Activated T-helper 1 cell treated with anti-CD3 and anti-CD28 coated beads, Interleukin-12 subunit alpha, Interleukin-12 subunit beta, Interleukin-2, Interleukin-4 antibody, amounts not matched to agents 30 ng/mL and 10 ng/mL and 1 ng/mL, durations not matched to agents 14 hours and 24 hours and 36 hours (primary cell): ENCODE data around the gene DPRX. TPM values are rescaled to one million over a fixed set of nuclear protein-coding genes. Genes with fewer than 3 reads are reported as not detected.

Experiments
- DNase-seq: peaks from one replicate; pipeline ENCODE4 v3.0.0; 2021; ENCODE audit warnings: low spot score
- H3K27ac Mint-ChIP-seq: one replicate; pipeline ENCODE4 v1.8.0; 2021; ENCODE audit warnings: mild to moderate bottlenecking, mixed read lengths
- H3K27me3 Mint-ChIP-seq: one replicate; pipeline ENCODE4 v1.8.0; 2022; ENCODE audit warnings: mild to moderate bottlenecking, moderate library complexity, mixed read lengths; ENCODE audit not compliant: insufficient read depth
- H3K36me3 Mint-ChIP-seq: one replicate; pipeline ENCODE4 v1.8.0; 2021; ENCODE audit warnings: low read depth, mixed read lengths
- H3K4me1 Mint-ChIP-seq: one replicate; pipeline ENCODE4 v1.8.0; 2021; ENCODE audit warnings: low read depth, mixed read lengths
- H3K4me3 Mint-ChIP-seq: one replicate; pipeline ENCODE4 v1.8.0; 2021; ENCODE audit warnings: mild to moderate bottlenecking, moderate library complexity, mixed read lengths
- H3K9me3 Mint-ChIP-seq: one replicate; pipeline ENCODE4 v1.8.0; 2021; ENCODE audit warnings: mixed read lengths
- intact Hi-C: fragments of 100-400 bp; cut with micrococcal nuclease; formaldehyde crosslinking; loops from one replicate; pipeline ENCODE4 v1.15.1; 2024
- total RNA-seq: library from RNA; stranded (reverse); gene quantifications from 2 replicates; pipeline ENCODE4 v1.2.3, GENCODE V29; 2022

Gene DPRX
- total RNA-seq, 1 donor from 2014 or later, result not detected

DNA sequence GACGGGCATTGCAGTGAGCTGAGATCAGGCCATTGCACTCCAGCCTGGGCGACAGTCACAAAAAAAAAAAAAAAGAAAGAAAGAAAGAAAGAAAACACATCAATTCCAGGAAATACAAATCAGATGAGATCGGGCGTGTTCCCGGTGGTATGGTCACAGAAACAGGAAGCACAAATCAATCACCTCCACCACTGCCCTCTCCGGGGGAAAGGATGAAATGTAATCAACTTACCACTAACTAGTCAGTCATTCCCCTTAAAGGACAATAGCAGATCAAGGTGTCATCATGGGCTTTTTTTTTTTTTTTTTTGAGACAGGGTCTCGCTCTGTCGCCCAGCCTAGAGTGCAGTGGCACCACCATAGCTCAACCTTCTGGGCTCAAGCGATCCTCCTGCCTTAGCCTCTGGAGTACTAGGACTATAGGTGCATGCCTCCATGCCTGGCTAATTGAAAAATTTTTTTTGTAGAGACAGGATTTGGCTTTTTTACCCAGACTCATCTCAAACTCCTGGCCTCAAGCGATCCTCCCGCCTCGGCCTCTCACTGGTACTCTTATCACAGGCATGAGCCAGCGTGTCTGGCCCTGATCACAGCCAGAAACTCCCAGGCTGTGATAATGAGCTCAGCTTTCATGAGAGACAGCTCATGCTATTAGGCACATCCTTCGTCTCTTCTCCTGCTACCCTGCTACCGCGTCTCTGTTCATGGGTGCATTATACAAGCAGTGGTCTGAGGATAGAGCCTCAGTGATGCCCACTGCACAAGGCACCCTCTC, 6.8 kb upstream of the DPRX start:
- H3K4me1 Mint-ChIP-seq, result no peaks in the 10 kb centered on the region
- H3K4me3 Mint-ChIP-seq, result no peak overlapping the region
- intact Hi-C loops, result no loop called here
- H3K27ac Mint-ChIP-seq, result no peak overlapping the region
- H3K9me3 Mint-ChIP-seq, result peaks cover 29% of the 10 kb centered on the region
- H3K27me3 Mint-ChIP-seq, result no peaks in the 10 kb centered on the region
- H3K36me3 Mint-ChIP-seq, result no peaks in the 10 kb centered on the region
- no peak for DNase-seq

DNA sequence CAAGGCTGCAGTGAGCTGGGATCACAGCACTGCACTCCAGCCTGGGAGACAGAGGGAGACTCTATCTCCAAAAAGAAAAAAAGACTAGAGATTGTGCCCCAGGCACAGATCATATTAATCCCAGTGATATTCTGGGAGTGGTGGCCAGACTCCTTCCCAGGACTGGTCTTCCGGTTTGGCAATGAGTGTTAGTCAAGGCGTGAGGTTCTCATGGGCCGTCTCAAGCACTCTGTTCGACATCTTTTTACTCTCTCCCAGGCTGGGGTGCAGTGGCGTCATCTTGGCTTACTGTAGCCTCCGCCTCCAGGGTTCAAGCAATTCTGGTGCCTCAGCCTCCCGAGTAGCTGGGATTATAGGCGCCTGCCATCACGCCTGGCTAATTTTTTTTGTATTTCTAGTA, 5.3 kb upstream of the DPRX start:
- Mint-ChIP-seq H3K4me1 (no peaks in the 10 kb centered on the region), H3K27me3 (no peaks in the 10 kb centered on the region), H3K4me3 (no peak overlapping the region), H3K9me3 (peaks cover 23% of the 10 kb centered on the region), H3K27ac (no peak overlapping the region), H3K36me3 (no peaks in the 10 kb centered on the region)
- no peak for DNase-seq
- intact Hi-C loops, result no loop called here

DNA sequence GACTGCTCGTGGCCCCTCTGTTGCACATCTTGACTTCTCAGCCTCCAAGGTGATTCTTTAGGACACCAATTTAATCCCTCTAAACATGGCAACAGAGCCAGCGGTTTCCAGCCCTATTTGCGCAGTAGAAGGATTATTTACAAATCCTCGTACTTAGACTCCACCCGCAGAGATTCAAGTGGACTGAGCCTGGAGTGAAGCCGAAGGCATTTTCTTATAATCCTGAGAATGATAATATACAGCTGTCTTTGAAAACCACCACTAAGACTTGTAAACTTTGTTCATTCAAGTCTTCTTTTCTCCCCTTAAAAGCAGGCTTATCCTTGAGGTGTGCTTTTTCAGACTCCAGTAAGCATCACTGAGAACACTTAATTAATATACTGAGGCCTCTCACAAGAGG, 4.8 kb upstream of the DPRX start:
- no peak for DNase-seq
- Mint-ChIP-seq H3K27ac (no peak overlapping the region), H3K27me3 (no peaks in the 10 kb centered on the region), H3K9me3 (peaks cover 23% of the 10 kb centered on the region), H3K4me3 (no peak overlapping the region), H3K36me3 (no peaks in the 10 kb centered on the region), H3K4me1 (no peaks in the 10 kb centered on the region)
- intact Hi-C loops, result no loop called here

DNA sequence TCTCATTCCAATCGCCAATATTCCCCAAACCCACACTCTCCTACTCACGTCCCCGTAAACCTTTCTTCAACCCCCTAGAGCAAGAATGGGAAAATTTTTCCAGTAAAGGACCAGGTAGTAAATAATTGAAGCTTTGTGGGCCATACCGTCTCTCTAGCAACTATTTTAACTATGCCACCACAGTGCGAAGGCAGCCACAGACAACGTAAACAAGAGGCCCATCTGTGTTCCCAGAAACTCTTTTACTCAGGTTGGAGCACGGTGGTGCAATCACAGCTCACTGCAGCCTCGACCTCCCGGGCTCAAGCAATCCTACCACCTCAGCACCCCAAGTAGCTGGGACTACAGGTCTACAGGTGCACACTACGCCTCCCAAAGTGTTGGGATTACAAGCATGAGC, 3.0 kb downstream of the DPRX start:
- intact Hi-C loops, result no loop called here
- H3K27ac Mint-ChIP-seq, result no peak overlapping the region

DNA sequence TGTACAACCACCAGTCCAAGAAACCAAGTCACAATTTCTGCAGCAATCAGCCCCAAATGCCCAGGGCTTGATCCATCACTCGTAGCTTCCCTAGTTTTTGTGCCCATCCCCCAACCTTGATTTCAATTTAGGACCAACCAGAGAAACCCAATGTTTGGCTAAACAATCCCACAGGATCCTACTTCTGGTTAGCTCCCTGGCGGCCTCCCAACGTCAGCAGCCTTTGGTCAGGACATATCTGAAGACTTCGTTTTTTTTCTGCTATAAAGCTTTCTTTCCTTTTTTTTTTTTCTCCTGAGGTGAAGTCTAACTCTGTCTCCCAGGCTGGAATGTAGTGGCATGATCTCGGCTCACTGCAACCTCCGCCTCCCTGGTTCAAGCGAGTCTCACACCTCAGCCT, 7.7 kb downstream of the DPRX start:
- H3K9me3 Mint-ChIP-seq, result peaks cover 49% of the 10 kb centered on the region
- H3K27me3 Mint-ChIP-seq, result no peaks in the 10 kb centered on the region
- H3K36me3 Mint-ChIP-seq, result no peaks in the 10 kb centered on the region
- intact Hi-C loops, result no loop called here
- no peak overlapping the region for H3K27ac Mint-ChIP-seq
- DNase-seq, result no peak
- no peaks in the 10 kb centered on the region for H3K4me1 Mint-ChIP-seq
- H3K4me3 Mint-ChIP-seq, result no peak overlapping the region

More for the DNA sequence above, 3.0 kb downstream of the DPRX start:
- Mint-ChIP-seq H3K36me3 (no peaks in the 10 kb centered on the region), H3K4me3 (no peak overlapping the region), H3K9me3 (peaks cover 37% of the 10 kb centered on the region), H3K27me3 (no peaks in the 10 kb centered on the region), H3K4me1 (no peaks in the 10 kb centered on the region)
- no peak for DNase-seq

- H3K4me1 Mint-ChIP-seq, result no peaks in the 10 kb centered on the region
These were observed 10.7 kb downstream of the DPRX start for GRCh38 chr19:53642381-53643099.

DNA sequence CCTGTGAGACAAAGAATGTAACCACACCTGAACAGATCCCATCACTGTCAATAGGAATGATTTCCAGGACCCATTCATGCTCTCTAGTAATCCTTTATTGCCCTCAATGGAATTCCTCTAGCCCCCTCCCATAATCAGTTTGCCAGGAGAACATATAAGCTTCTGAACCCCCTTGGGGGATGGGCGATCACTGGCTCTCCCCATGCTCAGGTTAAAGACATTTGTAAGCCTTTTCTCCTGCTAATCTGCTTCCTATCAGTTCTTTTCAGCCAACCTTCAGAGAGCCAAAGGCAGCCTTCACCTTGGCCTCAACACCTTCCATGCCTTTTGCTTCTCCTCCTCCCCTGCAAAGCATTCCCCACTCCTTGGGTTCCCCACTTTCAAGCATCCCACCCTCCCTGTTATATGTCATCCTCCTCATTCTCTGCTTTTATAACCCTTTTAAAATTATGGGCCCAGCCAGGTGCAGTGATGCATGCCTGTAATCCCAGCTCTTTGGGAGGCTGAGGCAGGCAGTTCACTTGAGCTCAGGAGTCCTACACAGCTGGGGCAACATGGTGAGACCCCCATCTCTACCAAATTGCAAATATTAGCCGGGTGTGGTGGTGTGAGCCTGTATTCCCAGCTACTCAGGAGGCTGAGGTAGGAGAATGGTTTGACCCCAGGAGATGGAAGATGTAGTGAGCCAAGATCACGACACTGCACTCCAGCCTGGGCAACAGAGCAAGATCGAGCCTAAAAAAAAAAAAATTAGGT, 12.4 kb downstream of the DPRX start:
- no peaks in the 10 kb centered on the region for H3K36me3 Mint-ChIP-seq
- H3K9me3 Mint-ChIP-seq, result peaks cover 39% of the 10 kb centered on the region
- intact Hi-C loops, result no loop called here
- DNase-seq, result no peak
- no peaks in the 10 kb centered on the region for H3K27me3 Mint-ChIP-seq
- no peak overlapping the region for H3K4me3 Mint-ChIP-seq
- H3K4me1 Mint-ChIP-seq, result no peaks in the 10 kb centered on the region
- H3K27ac Mint-ChIP-seq, result no peak overlapping the region

More at GRCh38 chr19:53642381-53643099, 10.7 kb downstream of the DPRX start:
- Mint-ChIP-seq H3K36me3 (no peaks in the 10 kb centered on the region), H3K27ac (no peak overlapping the region), H3K4me3 (no peak overlapping the region), H3K27me3 (no peaks in the 10 kb centered on the region), H3K9me3 (peaks cover 38% of the 10 kb centered on the region)
- intact Hi-C loops, result no loop called here
- DNase-seq, result no peak

DNA sequence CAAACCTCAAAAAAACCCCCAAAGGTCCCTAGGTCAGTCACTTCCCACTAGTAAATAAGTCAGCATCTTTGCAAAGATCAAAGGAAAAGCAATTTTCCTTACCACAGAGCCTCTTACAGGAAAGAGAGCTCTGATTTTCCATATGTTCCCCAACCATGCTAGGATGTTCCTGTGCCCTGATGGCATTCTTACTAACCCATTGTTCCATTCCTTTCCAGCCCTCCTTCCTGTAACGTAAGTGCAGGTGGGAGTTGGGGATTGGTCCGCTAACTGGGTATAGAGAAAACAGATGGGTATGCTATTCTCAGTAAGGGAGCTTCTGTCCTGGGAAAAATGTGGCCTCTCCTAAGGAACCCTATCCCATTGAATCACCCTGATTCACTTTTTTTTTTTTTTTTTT, 14.3 kb downstream of the DPRX start:
- Mint-ChIP-seq H3K36me3 (no peaks in the 10 kb centered on the region), H3K4me1 (no peaks in the 10 kb centered on the region), H3K4me3 (no peak overlapping the region), H3K27me3 (no peaks in the 10 kb centered on the region), H3K9me3 (peaks cover 38% of the 10 kb centered on the region), H3K27ac (no peak overlapping the region)
- no peak for DNase-seq
- intact Hi-C loops, result no loop called here

DNA sequence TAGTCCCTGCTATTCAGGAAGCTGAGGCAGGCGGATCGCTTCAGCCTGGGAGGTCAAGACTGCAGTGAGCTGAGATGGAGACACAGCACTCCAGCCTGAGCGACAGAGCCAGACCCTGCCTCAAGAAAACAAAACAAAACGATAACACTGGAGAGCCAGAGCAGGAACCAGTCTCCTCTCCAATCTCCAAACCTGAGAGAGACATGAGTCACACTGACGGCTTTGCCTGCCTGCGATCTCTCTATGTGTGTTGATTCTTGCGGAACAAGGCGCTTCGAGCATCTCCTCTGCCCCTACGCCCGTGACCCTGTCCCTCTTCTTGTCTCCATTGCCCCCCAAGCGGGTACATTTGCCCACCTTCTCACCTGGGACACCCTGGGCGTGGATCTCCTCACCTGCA, 15.6 kb downstream of the DPRX start:
- Mint-ChIP-seq H3K4me3 (no peak overlapping the region), H3K9me3 (peaks cover 35% of the 10 kb centered on the region), H3K36me3 (no peaks in the 10 kb centered on the region), H3K27me3 (no peaks in the 10 kb centered on the region), H3K4me1 (no peaks in the 10 kb centered on the region), H3K27ac (no peak overlapping the region)
- no peak for DNase-seq
- intact Hi-C loops, result no loop called here

DNA sequence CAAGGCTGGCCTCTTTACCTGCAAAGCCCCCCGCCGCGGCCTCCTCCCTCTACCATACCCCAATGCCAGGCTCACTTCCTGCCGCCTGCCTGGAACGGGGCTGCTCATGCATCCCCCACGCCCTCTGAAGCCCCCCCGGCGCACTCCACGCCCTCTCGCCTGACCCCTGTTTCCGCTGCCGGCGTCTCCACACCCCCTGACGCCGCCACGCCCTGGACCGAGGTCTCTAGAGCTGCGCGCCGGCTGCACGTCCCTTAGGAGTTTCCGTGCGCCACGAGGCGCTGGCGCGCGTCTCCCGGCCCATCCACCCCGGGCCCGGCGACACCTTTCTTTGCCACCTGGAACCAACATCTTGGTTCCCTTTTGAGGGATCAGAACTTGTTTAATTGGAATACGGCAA, 16.0 kb downstream of the DPRX start:
- H3K9me3 Mint-ChIP-seq, result peaks cover 32% of the 10 kb centered on the region
- H3K36me3 Mint-ChIP-seq, result no peaks in the 10 kb centered on the region
- no peak overlapping the region for H3K27ac Mint-ChIP-seq
- H3K4me3 Mint-ChIP-seq, result no peak overlapping the region
- intact Hi-C loops, result no loop called here
- no peak for DNase-seq
- no peaks in the 10 kb centered on the region for H3K4me1 Mint-ChIP-seq
- H3K27me3 Mint-ChIP-seq, result no peaks in the 10 kb centered on the region

DNA sequence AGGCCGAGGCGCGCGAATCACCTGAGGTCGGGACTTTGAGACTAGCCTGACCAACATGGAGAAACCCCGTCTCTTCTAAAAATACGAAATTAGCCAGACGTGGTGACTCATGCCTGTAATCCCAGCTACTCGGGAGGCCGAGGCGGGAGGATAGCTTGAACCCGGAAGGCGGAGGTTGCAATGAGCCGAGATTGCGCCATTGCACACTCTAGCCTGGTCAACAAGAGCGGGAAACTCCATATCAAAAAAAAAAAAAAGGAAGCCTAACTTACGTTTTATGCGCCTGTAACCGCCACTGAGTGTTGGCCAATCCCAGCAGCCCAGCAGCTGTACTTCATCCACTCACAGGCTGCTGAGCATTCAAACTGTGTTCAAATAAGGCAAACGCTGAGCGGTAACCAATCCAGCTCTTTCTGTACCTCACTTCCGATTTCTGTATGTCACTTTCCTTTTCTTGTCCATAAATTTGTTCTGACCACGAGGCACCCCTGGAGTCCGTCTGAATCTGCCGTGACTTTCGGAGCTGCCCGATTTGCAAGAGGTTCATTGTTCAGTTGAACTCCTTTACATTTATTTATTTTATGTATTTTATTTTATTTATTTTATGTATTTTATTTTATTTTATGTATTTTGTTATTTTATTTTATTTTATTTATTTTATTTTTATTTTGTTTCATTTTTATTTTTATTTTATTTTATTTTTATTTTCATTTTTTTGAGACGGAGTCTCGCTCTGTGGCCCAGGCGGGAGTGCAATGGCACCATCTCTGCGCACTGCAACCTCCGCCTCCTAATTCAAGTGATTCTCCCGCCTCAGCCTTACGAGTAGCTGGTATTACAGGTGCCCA, 18.2 kb downstream of the DPRX start:
- Mint-ChIP-seq H3K36me3 (no peaks in the 10 kb centered on the region), H3K27me3 (no peaks in the 10 kb centered on the region), H3K9me3 (peaks cover 27% of the 10 kb centered on the region), H3K4me1 (no peaks in the 10 kb centered on the region), H3K4me3 (no peak overlapping the region), H3K27ac (no peak overlapping the region)
- intact Hi-C loops, result no loop called here
- DNase-seq, result no peak

DNA sequence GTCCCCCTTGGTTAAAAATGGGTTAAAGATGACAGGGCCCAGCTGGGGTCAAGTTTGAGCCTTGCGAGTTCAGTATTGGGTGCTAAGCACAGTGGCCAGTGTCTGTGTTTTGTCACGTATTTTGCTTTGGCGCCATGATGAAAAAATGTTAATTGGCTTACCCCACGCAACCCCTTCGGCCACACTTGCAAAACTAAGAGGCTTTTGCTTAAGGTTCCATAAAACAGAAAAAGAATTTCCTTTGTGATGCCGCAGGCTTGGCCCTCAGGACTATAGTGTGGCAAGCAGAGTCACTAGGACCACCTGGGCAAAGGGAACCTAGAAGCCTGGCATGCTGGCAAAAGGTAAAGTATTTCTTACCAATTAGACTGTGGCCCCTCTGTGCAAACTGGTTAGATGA, 20.7 kb downstream of the DPRX start:
- no peak overlapping the region for H3K4me3 Mint-ChIP-seq
- no peaks in the 10 kb centered on the region for H3K27me3 Mint-ChIP-seq
- intact Hi-C loops, result no loop called here

More for the DNA sequence above, 20.7 kb downstream of the DPRX start:
- no peak for DNase-seq
- H3K27ac Mint-ChIP-seq, result no peak overlapping the region
- no peaks in the 10 kb centered on the region for H3K4me1 Mint-ChIP-seq
- H3K36me3 Mint-ChIP-seq, result no peaks in the 10 kb centered on the region
- peaks cover 28% of the 10 kb centered on the region for H3K9me3 Mint-ChIP-seq
